Measurements from ENCODE around the gene CEP250.
"Not testable (repeated sequence)": the region's sequence is repeated elsewhere in the genome, so short reads cannot be mapped to it uniquely, and the experiment has no call there.

CEP250 gene

GRCh38 chr20:35454881-35455609 is at the start of gene CEP250:
TSS of gene CEP250 (plus strand) at chr20:35455598. CDS start at chr20:35462368, 6,770 bp downstream.
- peak; percentile 97 for DNase-seq (ENCODE audit: low spot score)

- no peak for DNase-seq (ENCODE audit: low spot score)
Measured at GRCh38 chr20:35405775-35406174, 49.6 kb upstream of the CEP250 start.

- DNase-seq (ENCODE audit: low spot score), result no peak
Measured at GRCh38 chr20:35408270-35408669, 47.1 kb upstream of the CEP250 start.

- no peak for DNase-seq (ENCODE audit: low spot score)
Measured at GRCh38 chr20:35409542-35409941, 45.9 kb upstream of the CEP250 start.

GRCh38 chr20:35410613-35411012 is 44.8 kb upstream of the CEP250 start:
- DNase-seq (ENCODE audit: low spot score), result no peak

DNA sequence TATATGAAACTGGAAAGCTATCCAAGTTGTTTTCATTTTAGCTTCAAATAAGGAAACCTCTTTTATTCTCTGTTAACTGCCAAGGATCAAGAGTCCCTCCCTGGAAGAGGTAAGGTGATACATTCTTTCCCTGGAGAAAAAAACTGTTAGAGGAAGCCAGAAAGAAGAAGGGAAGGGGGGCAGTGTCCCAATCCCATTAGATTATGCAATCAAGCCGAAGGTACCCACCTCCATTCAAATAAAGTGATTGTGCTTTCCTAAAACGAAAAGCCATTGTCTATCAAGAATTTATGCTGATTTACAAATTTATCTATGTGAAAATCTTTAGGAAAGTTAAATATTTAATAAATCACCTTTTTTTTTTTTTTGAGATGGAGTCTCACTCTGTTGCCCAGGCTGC is 34.1 kb upstream of the CEP250 start:
- no peak for DNase-seq (ENCODE audit: low spot score)

DNA sequence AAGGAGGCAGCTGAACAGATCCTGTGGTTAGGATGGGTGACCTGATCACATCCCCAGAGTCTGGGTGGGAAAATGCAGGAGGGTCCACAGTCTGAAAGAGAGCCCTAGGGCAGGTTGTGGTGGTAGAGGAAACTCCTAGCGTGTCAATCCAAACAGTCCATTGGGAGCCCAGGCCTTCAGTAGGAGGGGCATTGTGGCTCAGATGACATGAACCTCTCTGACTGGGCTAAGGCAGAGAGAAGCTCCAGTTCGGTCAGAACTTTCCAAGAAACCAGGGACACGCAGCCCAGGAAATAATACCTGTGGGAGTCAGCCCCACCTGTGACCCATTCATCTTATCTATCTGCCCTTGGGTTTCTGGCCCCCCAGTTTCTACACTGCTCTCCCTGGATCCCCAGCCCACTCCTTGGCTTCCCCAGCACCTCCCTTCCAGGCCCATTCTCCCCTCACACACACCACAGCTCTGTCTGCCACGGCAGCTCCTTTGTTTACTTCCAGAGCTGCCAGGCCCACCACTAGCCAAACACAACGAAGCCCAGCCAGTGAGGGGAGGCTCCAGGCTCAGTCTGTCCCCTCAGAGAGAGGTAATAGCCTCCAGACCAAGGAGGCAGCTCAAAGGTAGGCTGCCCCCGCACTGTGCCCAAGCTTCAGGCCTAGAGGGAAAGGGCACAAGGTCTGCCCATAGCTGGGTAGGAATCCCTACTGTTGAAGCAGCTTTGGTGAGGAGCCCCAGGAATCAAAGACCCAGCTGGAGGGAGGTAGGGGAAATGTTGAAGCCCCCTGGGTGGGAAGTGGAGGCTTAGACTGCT is 23.6 kb upstream of the CEP250 start:
- no peak for DNase-seq (ENCODE audit: low spot score)

DNA sequence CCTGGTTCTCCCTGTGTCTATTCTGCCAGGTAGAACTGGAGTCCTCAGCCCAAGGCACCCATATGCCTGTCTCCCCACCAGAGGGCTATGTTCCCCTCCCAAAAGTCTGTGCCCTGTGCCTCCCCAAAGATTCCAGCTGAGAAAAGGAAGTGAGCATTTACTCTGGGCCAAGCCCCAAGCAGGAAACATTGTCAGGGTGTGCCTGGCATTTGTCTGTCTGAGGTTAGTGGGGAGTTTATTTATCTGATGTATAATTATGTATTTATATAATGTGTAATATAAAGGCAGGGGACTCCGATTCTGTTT is 23.0 kb upstream of the CEP250 start:
- DNase-seq (ENCODE audit: low spot score), result no peak

- no peak for DNase-seq (ENCODE audit: low spot score)
Measured at GRCh38 chr20:35433337-35433736, 22.1 kb upstream of the CEP250 start.

DNA sequence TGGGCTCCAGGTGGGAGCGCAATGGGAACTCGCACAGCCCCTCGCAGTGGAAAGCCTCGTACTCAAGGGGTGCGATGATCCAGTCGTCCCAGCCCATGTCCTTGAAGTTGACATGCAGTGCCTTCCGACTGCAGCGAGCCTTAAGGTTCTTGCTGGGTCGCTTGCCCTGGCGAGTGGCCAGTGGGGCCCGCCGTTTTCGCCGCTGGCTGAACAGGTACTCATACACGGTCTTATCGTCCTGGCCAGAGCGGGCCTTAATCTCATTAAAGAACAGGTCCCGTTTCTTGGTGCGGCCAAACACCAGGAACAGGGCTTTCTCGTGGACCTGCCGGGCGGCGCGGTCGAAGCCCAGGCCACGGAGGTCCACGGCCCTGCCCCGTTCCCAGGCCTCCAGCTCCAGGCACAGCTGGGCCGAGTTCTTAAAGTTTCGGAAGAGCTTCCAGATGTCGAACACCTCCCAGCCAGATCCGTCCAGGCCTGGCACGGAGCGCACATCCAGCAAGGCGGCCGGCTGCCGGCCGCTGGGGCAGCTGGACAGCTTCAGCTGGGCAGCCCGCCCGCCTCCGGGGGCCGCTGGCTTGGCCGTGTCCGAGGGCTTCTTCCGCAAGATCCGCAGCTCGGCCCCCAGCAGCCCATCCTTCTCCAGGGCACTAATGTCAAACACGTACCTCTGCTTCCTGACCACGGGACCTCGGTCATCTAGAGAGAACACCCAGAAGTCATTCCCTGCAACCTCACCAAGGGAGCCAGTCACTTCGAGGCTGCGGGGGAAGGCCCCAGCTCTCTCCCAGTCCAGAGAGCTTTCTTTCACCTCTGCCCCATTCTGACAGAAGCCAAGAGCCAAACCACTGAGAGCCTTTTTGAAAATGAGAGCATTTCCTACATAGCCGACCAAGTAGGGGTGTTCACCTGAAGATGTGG is 21.1 kb upstream of the CEP250 start:
- DNase-seq (ENCODE audit: low spot score), result no peak

- DNase-seq (ENCODE audit: low spot score), result no peak
Measured at GRCh38 chr20:35436177-35436573, 19.2 kb upstream of the CEP250 start.

GRCh38 chr20:35437599-35437998 is 17.8 kb upstream of the CEP250 start:
- DNase-seq (ENCODE audit: low spot score), result no peak

DNA sequence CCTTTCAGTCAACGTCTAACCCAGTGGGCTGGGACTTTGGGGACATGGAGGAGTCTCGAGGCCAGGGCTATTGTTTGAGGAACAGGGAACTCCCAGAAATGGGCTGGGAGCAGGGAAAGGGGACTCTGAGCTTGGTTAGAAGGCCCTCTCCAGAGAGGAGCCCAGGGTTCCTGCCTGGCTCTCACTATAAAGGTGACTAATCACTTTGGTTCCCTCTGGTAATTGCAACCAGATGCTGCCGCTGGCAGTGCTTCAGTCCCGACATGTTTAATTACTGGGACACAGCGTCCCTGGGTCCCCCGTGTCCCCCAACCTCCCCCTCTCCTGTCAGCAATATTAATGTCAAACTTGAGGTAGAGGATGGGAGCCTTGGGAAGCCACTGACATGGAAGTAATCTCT is 12.4 kb upstream of the CEP250 start:
- DNase-seq (ENCODE audit: low spot score), result no peak

DNA sequence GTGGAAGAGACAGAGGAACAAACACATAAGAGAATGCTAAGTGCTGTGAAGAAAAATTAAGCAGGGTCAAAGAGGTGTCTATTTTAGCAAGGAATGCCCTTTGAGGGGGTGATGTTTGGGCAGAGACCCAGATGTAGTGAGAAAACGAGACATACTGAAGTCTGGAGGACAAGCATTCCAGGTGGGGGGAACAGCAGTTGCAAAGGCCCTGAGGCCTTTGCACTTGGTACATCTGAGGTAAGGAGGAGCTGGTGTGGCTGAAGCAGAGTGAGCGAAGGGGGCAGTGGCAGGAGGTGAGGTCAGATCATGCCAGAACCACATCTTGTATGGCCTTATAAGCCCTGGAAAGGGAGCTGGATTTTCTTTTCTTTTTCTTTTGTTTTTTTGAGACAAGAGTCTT is 11.2 kb upstream of the CEP250 start:
- DNase-seq (ENCODE audit: low spot score), result no peak

DNA sequence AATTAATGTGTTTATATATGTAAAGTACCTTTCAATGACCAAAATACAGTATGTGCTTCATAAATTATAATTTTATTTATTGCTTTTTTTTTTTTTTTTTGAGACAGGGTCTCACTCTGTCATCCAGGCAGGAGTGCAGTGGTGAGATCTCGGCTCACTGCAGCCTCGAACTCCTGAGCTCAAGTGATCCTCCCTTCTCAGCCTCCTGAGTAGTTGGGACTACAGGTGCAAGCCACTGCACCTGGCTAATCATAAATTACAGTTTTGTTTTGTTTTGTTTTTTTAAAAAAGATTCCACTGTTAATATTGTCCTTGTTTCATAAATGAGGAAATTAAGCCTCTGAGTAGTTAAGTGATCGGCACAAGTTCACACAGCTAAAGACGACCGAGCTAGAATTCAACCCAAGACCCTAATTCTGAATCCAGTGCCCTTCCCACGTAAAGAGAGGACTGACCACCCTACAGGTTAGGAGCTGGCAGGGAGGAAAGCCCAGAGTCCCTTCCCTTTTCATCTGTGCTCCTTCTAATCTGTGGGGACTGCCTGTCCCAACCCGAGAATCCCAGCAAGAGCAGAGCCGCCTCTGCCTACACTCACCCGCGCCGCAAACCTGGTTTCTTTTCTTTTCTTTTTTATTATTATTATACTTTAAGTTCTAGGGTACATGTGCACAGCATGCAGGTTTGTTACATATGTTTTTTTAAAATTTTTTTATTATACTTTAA is 8.9 kb upstream of the CEP250 start:
- DNase-seq (ENCODE audit: low spot score), result no peak

GRCh38 chr20:35447082-35447789 is 8.2 kb upstream of the CEP250 start:
- peak; percentile 92 for DNase-seq (ENCODE audit: low spot score)

GRCh38 chr20:35448788-35449373 is 6.5 kb upstream of the CEP250 start:
- DNase-seq (ENCODE audit: low spot score), result no peak

DNA sequence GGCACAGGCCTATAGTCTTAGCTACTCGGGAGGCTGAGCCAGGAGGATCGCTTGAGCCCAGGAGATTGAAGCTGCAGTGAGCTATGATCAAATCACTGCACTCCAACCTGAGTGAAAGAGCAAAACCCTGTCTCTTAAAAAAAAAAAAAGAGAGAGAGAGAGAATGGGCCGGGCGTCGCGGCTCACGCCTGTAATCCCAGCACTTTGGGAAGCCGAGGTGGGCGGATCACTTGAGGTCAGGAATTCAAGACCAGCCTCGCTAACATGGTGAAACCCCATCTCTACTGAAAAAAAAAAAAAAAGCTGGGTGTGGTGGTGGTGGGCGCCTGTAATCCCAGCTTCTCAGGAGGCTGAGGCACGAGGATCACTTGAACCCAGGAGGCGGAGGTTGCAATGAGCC is 5.5 kb upstream of the CEP250 start:
- not testable (repeated sequence) for DNase-seq (ENCODE audit: low spot score)

DNA sequence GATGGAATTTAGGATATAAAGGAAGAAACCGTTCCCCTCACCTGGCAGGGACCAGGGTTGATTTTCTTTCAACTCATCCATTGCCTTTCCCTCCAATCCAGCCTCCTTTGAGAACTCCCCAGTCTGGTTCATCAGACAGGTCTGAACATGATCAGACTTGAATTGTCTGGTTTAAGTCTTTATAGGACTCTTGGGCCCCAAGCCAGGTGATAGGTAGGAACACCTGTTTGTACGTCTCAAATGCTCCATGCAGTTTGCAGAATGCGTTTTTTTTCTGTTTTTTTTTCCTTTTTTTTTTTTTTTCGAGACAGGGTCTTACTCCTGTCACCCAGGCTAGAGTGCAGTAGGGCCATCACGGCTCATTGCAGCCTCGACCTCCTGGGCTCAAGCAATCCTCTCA is 4.1 kb upstream of the CEP250 start:
- DNase-seq (ENCODE audit: low spot score), result no peak

DNA sequence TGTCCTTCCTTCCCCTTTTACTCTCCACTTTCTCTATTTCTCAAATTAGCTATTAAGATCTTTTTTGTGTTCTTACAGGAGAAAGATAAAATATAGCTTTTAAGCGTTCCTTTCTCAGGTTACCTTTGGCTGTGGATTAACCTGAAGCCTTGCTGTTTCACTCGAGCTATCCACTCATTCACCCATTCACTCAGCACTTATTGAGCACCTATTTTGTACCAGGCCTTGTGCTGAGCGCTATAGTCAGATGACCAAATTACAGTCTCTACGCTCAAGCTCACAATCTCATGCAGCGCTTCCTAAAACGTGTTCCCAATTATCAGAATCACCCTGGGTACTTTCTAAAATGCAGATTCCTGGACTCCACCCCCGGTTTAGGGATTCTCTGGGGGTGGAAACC is 1.8 kb upstream of the CEP250 start:
- DNase-seq (ENCODE audit: low spot score), result no peak

DNA sequence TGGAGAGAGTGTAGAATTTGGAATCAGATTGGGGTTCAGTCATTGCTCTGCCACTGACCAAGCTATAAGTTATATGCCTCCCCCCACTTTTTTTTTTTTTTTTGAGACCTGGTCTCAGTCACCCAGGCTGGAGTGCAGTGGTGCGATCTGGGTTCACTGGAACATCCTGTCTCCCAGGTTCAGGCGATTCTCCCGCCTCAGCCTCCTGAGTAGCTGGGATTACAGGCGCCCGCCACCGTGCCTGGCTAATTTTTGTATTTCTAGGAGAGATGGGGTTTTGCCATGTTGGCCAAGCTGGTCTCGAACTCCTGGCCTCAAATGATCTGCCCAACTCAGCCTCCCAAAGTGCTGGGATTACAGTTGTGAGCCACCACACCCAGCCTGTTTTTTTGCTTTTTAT is 1.3 kb downstream of the CEP250 start:
- DNase-seq (ENCODE audit: low spot score), result not testable (repeated sequence)

All from NAMALWA (cell line).